Activated B cell treated with CpG ODN at 0.5 μM for 24 hours (primary cell): ENCODE measurements around the gene B3GALT6. TPM values are rescaled to one million over a fixed set of nuclear protein-coding genes. Genes with fewer than 3 reads are reported as not detected.

ENCODE experiments used
- ATAC-seq: fragments of 200-7000 bp; cut with Tn5 transposase; one replicate; pipeline ENCODE4 v1.10.0; 2021; ENCODE audit warnings: low read depth, mild to moderate bottlenecking, moderate library complexity
- CTCF ChIA-PET: fragments of 350-600 bp; sonication (Branson Sonifier 250); formaldehyde crosslinking; loops from one replicate; lab custom pipeline; 2021; ENCODE audit warnings: antibody characterized with exemption; lab: Charles Lee
- POLR2A ChIA-PET: fragments of 350-600 bp; sonication (Branson Sonifier 250); formaldehyde crosslinking; loops from one replicate; lab custom pipeline; 2021; ENCODE audit warnings: antibody characterized with exemption; lab: Charles Lee
- DNase-seq: peaks from one replicate; pipeline ENCODE4 v3.0.0; 2022
- H3K27ac Mint-ChIP-seq: one replicate; pipeline ENCODE4 v1.8.0; 2020; ENCODE audit warnings: mixed read lengths
- H3K27me3 Mint-ChIP-seq: one replicate; pipeline ENCODE4 v1.8.0; 2021; ENCODE audit warnings: mixed read lengths
- H3K36me3 Mint-ChIP-seq: one replicate; pipeline ENCODE4 v1.8.0; 2021; ENCODE audit warnings: low read depth, mixed read lengths
- H3K4me1 Mint-ChIP-seq: one replicate; pipeline ENCODE4 v1.8.0; 2021; ENCODE audit warnings: mixed read lengths
- H3K4me3 Mint-ChIP-seq: one replicate; pipeline ENCODE4 v1.8.0; 2020; ENCODE audit warnings: mild to moderate bottlenecking, mixed read lengths
- H3K9me3 Mint-ChIP-seq: one replicate; pipeline ENCODE4 v1.8.0; 2020; ENCODE audit warnings: mixed read lengths
- intact Hi-C: fragments of 100-400 bp; cut with micrococcal nuclease; formaldehyde crosslinking; loops from one replicate; pipeline ENCODE4 v1.15.1; 2024
- total RNA-seq: library from RNA; stranded (reverse); gene quantifications from 2 replicates; pipeline ENCODE4 v1.2.3, GENCODE V29; 2022
- TF ChIP-seq, protein P1 (sequence below): fragments of 200-600 bp; IDR thresholded peaks from one replicate; pipeline ENCODE4 v1.8.0; 2022; ENCODE audit warnings: antibody characterized with exemption, mild to moderate bottlenecking

B3GALT6 gene
- total RNA-seq, 1 donor from 2014 or later: 22.1 TPM

- Mint-ChIP-seq H3K9me3 (no peaks in the 10 kb centered on the region), H3K4me3 (no peak overlapping the region), H3K27me3 (no peaks in the 10 kb centered on the region), H3K4me1 (peaks cover 4% of the 10 kb centered on the region), H3K36me3 (no peaks in the 10 kb centered on the region), H3K27ac (no peak overlapping the region)
- TF ChIP-seq, protein P1, sequence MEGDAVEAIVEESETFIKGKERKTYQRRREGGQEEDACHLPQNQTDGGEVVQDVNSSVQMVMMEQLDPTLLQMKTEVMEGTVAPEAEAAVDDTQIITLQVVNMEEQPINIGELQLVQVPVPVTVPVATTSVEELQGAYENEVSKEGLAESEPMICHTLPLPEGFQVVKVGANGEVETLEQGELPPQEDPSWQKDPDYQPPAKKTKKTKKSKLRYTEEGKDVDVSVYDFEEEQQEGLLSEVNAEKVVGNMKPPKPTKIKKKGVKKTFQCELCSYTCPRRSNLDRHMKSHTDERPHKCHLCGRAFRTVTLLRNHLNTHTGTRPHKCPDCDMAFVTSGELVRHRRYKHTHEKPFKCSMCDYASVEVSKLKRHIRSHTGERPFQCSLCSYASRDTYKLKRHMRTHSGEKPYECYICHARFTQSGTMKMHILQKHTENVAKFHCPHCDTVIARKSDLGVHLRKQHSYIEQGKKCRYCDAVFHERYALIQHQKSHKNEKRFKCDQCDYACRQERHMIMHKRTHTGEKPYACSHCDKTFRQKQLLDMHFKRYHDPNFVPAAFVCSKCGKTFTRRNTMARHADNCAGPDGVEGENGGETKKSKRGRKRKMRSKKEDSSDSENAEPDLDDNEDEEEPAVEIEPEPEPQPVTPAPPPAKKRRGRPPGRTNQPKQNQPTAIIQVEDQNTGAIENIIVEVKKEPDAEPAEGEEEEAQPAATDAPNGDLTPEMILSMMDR: no peak
- no peak for ATAC-seq
- POLR2A ChIA-PET: interaction anchor here (0.7 kb wide), 1 partner anchor 826 kb away, joined by 3 read pairs; no protein-coding TSS in a partner anchor
- CTCF ChIA-PET: no interaction called here
- intact Hi-C loops: no loop called here
- no peak for DNase-seq
These were observed 51.0 kb downstream of the B3GALT6 start for GRCh38 chr1:1282998-1283397.

GRCh38 chr1:1283821-1284220 lies 51.8 kb downstream of the B3GALT6 start:
- peaks cover 4% of the 10 kb centered on the region for H3K4me1 Mint-ChIP-seq
- no peak overlapping the region for H3K27ac Mint-ChIP-seq
- TF ChIP-seq, protein P1: no peak
- intact Hi-C loops: no loop called here
- ATAC-seq: peak; percentile 49
- DNase-seq: no peak
- no peaks in the 10 kb centered on the region for H3K27me3 Mint-ChIP-seq
- H3K9me3 Mint-ChIP-seq: no peaks in the 10 kb centered on the region
- ChIA-PET POLR2A (interaction anchor here (0.8 kb wide), 1 partner anchor 301 kb away, joined by 3 read pairs; no protein-coding TSS in a partner anchor), CTCF (no interaction called here)
- no peaks in the 10 kb centered on the region for H3K36me3 Mint-ChIP-seq
- H3K4me3 Mint-ChIP-seq: no peak overlapping the region

Other genes with a start within 250 kb of the B3GALT6 start
- 0.67 and 1.2 TPM in 2 replicates for gene HES4, start 232.1 kb upstream of the B3GALT6 start, total RNA-seq
- 25.8 and 28.9 TPM in 2 replicates for gene ISG15, start 218.7 kb upstream of the B3GALT6 start, total RNA-seq
- gene AGRN, start 212.1 kb upstream of the B3GALT6 start, total RNA-seq: 25.8 and 27.1 TPM in 2 replicates
- gene RNF223, start 157.9 kb upstream of the B3GALT6 start, total RNA-seq: not detected in 2 replicates
- gene C1orf159, start 116.1 kb upstream of the B3GALT6 start, total RNA-seq: 20.8 and 26.5 TPM in 2 replicates
- 0.16 TPM in 1 of 2 replicates, not detected in the other for gene TTLL10, start 58.4 kb upstream of the B3GALT6 start, total RNA-seq
- gene TNFRSF18, start 25.6 kb upstream of the B3GALT6 start, total RNA-seq: 36.7 and 37.5 TPM in 2 replicates
- 0.86 and 1.1 TPM in 2 replicates for gene TNFRSF4, start 18.1 kb upstream of the B3GALT6 start, total RNA-seq
- 94.4 and 97.9 TPM in 2 replicates for gene SDF4, start 236 bp upstream of the B3GALT6 start, total RNA-seq
- gene C1QTNF12, start 14.5 kb downstream of the B3GALT6 start, total RNA-seq: 2.5 and 2.7 TPM in 2 replicates
- gene UBE2J2, start 41.6 kb downstream of the B3GALT6 start, total RNA-seq: 79.2 and 89.9 TPM in 2 replicates
- gene SCNN1D, start 48.2 kb downstream of the B3GALT6 start, total RNA-seq: 1.6 and 3.3 TPM in 2 replicates
- 16.2 and 26.1 TPM in 2 replicates for gene ACAP3, start 75.7 kb downstream of the B3GALT6 start, total RNA-seq
- 11.9 and 12.6 TPM in 2 replicates for gene PUSL1, start 76.4 kb downstream of the B3GALT6 start, total RNA-seq
- gene INTS11, start 92.4 kb downstream of the B3GALT6 start, total RNA-seq: 131 and 151 TPM in 2 replicates
- 13.8 and 15.3 TPM in 2 replicates for gene CPTP, start 92.6 kb downstream of the B3GALT6 start, total RNA-seq
- gene TAS1R3, start 99.0 kb downstream of the B3GALT6 start, total RNA-seq: 2.5 and 2.7 TPM in 2 replicates
- gene DVL1, start 117.2 kb downstream of the B3GALT6 start, total RNA-seq: 29.3 and 30.7 TPM in 2 replicates
- gene MXRA8, start 126.3 kb downstream of the B3GALT6 start, total RNA-seq: 0.07 and 0.16 TPM in 2 replicates
- 91.5 and 105 TPM in 2 replicates for gene AURKAIP1, start 143.0 kb downstream of the B3GALT6 start, total RNA-seq
- gene CCNL2, start 167.1 kb downstream of the B3GALT6 start, total RNA-seq: 188 and 225 TPM in 2 replicates
- 134 and 136 TPM in 2 replicates for gene MRPL20, start 175.1 kb downstream of the B3GALT6 start, total RNA-seq
- 0.13 TPM in 1 of 2 replicates, not detected in the other for gene ANKRD65, start 189.0 kb downstream of the B3GALT6 start, total RNA-seq
- not detected in 2 replicates for gene VWA1, start 203.5 kb downstream of the B3GALT6 start, total RNA-seq
- 0.58 and 0.86 TPM in 2 replicates for gene ATAD3C, start 217.5 kb downstream of the B3GALT6 start, total RNA-seq
- gene ATAD3B, start 239.5 kb downstream of the B3GALT6 start, total RNA-seq: 47.4 and 49.5 TPM in 2 replicates